ENCODE results near the gene CCDC91. TPM values are rescaled to one million over a fixed set of nuclear protein-coding genes. Genes with fewer than 3 reads are reported as not detected.

The CCDC91 gene
- total RNA-seq, 1 experiment from 2014 or later, result 15.7 TPM

- POLR2A ChIA-PET, result no interaction called here
- Mint-ChIP-seq H3K4me3 (no peak overlapping the region), H3K4me1 (no peaks in the 10 kb centered on the region), H3K27me3 (ENCODE audit: low read depth) (no peaks in the 10 kb centered on the region), H3K27ac (no peak overlapping the region), H3K9me3 (peaks cover 8% of the 10 kb centered on the region), H3K36me3 (0 out of 2 replicates have a peak, but pooled peaks cover 3% of the 10 kb centered on the region)
- no peak for DNase-seq (ENCODE audit: low spot score)
- TF ChIP-seq ZNF425 (CRISPR knock-in tag; conservative IDR thresholded peaks at IDR 0.05) (no peak), NR3C1 (CRISPR knock-in tag; conservative IDR thresholded peaks at IDR 0.05; ENCODE audit: low read depth) (no peak), E2F1 (CRISPR knock-in tag; IDR thresholded peaks at IDR 0.05) (no peak), IRF2 (CRISPR knock-in tag; IDR thresholded peaks at IDR 0.05; ENCODE audit: borderline replicate concordance, low read depth) (no peak), SOX15 (CRISPR knock-in tag; IDR thresholded peaks at IDR 0.05) (no peak), E2F5 (CRISPR knock-in tag; IDR thresholded peaks at IDR 0.05) (no peak), EMX1 (CRISPR knock-in tag; IDR thresholded peaks at IDR 0.05) (no peak), USF2 (CRISPR knock-in tag; IDR thresholded peaks at IDR 0.05) (no peak), ZNF512 (CRISPR knock-in tag; IDR thresholded peaks at IDR 0.05; ENCODE audit: borderline replicate concordance) (no peak), NR1H2 (CRISPR knock-in tag; IDR thresholded peaks at IDR 0.05) (no peak), ETV6 (CRISPR knock-in tag; IDR thresholded peaks at IDR 0.05) (no peak), CDX4 (CRISPR knock-in tag; IDR thresholded peaks at IDR 0.05; ENCODE audit: borderline replicate concordance) (no peak), FOXJ3 (CRISPR knock-in tag; IDR thresholded peaks at IDR 0.05; ENCODE audit: borderline replicate concordance) (no peak), ZNF423 (CRISPR knock-in tag; IDR thresholded peaks at IDR 0.05) (no peak), MYBL2 (CRISPR knock-in tag; IDR thresholded peaks at IDR 0.05) (no peak), NFYB (CRISPR knock-in tag; conservative IDR thresholded peaks at IDR 0.05; ENCODE audit: low read depth) (no peak)
- no peak for ATAC-seq
- CTCF ChIA-PET, result no interaction called here
Measured at GRCh38 chr12:28346567-28346966, 156.3 kb downstream of the CCDC91 start.

- POLR2A ChIA-PET, result no interaction called here
- peaks cover 22% of the 10 kb centered on the region for H3K36me3 Mint-ChIP-seq
- H3K9me3 Mint-ChIP-seq, result peaks cover 30% of the 10 kb centered on the region
- no peak overlapping the region for H3K4me3 Mint-ChIP-seq
- ATAC-seq (no peak), DNase-seq (ENCODE audit: low spot score) (no peak)
- no peak overlapping the region for H3K27ac Mint-ChIP-seq
- no peaks in the 10 kb centered on the region for H3K27me3 Mint-ChIP-seq (ENCODE audit: low read depth)
- CTCF ChIA-PET, result no interaction called here
- H3K4me1 Mint-ChIP-seq, result no peaks in the 10 kb centered on the region
- TF ChIP-seq CTCF (IDR thresholded peaks at IDR 0.05), result no peak
Measured at GRCh38 chr12:28349196-28349595, 158.9 kb downstream of the CCDC91 start.
